Muscle of leg (tissue), 11 donors: ENCODE results near the gene PCYT1A. TPM values are rescaled to one million over a fixed set of nuclear protein-coding genes. Genes with fewer than 3 reads are reported as not detected.
"Not testable (repeated sequence)": the region's sequence is repeated elsewhere in the genome, so short reads cannot be mapped to it uniquely, and the experiment has no call there.

Experiments
- DNase-seq: peaks from one replicate; pipeline ENCODE4 v3.0.0; 2013
- H3K27ac ChIP-seq: one replicate; pipeline ENCODE4 v1.5.1; 2013; ENCODE audit warnings: mild to moderate bottlenecking, low read length, control low read depth
- H3K27me3 ChIP-seq: one replicate; pipeline ENCODE4 v1.6.1; 2013; ENCODE audit warnings: low read length; ENCODE audit not compliant: control insufficient read depth, insufficient read depth
- H3K36me3 ChIP-seq: one replicate; pipeline ENCODE4 v1.6.1; 2013; ENCODE audit warnings: low read length; ENCODE audit not compliant: control insufficient read depth, insufficient read depth
- H3K4me1 ChIP-seq: one replicate; pipeline ENCODE4 v1.6.1; 2013; ENCODE audit warnings: low read length; ENCODE audit not compliant: control insufficient read depth, insufficient read depth
- H3K4me3 ChIP-seq: one replicate; pipeline ENCODE4 v1.5.1; 2013; ENCODE audit warnings: low read length, control low read depth
- H3K9me3 ChIP-seq: replicated peaks from 2 replicates; pipeline ENCODE4 v1.6.1; 2013; ENCODE audit warnings: low read depth, low read length; ENCODE audit not compliant: control insufficient read depth
- WGBS: methylation state at CpG from one replicate; pipeline ENCODE4 v1.1.5; 2013; ENCODE audit warnings: missing lambda C conversion rate; ENCODE audit not compliant: insufficient coverage; 5-methylcytosine and 5-hydroxymethylcytosine counted together
- polyA plus RNA-seq, 8 donors: library from polyadenylated mRNA; unstranded; fragments of 120-200 nt; gene quantifications; one replicate each; pipeline versions ENCODE4 v1.2.1 to v1.2.3, GENCODE V29; 2013; ENCODE audit warnings: inconsistent platforms in 1 of 8, low replicate concordance in 1 of 8; ENCODE audit not compliant: insufficient read length in 8 of 8, insufficient read depth in 1 of 8
- total RNA-seq: library from RNA; stranded (reverse); fragments of 120-200 nt; gene quantifications from one replicate; pipeline ENCODE4 v1.2.4, GENCODE V29; 2013

PCYT1A gene
- total and polyA plus RNA-seq, 9 donors: 29.9 to 41.9 (median 37.4) TPM

- DNase-seq: no peak
- no CpG with 5 or more reads among the region's 5 CpGs for WGBS
Observed at GRCh38 chr3:196194542-196194915, 93.0 kb downstream of the PCYT1A start.

GRCh38 chr3:196193736-196194541 is 93.6 kb downstream of the PCYT1A start:
- WGBS: 62% methylated on average over 7 of the region's 13 CpGs
- DNase-seq: peak; percentile 40
- no peak overlapping the region for H3K4me3 ChIP-seq
- H3K9me3 ChIP-seq: no peaks in the 10 kb centered on the region
- H3K36me3 ChIP-seq: no peaks in the 10 kb centered on the region
- peaks cover 39% of the 10 kb centered on the region for H3K4me1 ChIP-seq
- no peak overlapping the region for H3K27ac ChIP-seq
- H3K27me3 ChIP-seq: no peaks in the 10 kb centered on the region

More at GRCh38 chr3:196194542-196194915, 93.0 kb downstream of the PCYT1A start:
- Histone ChIP-seq H3K27me3 (no peaks in the 10 kb centered on the region), H3K36me3 (no peaks in the 10 kb centered on the region), H3K9me3 (no peaks in the 10 kb centered on the region), H3K27ac (no peak overlapping the region), H3K4me1 (peaks cover 36% of the 10 kb centered on the region), H3K4me3 (no peak overlapping the region)

GRCh38 chr3:196193133-196193735 is 94.3 kb downstream of the PCYT1A start:
- H3K36me3 ChIP-seq: no peaks in the 10 kb centered on the region
- peak overlapping the region; percentile 65 for H3K27ac ChIP-seq
- no peaks in the 10 kb centered on the region for H3K27me3 ChIP-seq
- no peak overlapping the region for H3K4me3 ChIP-seq
- no peak for DNase-seq
- H3K9me3 ChIP-seq: no peaks in the 10 kb centered on the region
- 73% methylated on average over 8 of the region's 15 CpGs for WGBS
- H3K4me1 ChIP-seq: peaks cover 39% of the 10 kb centered on the region

- peak; percentile 62 for DNase-seq
- WGBS: 41% methylated on average over 12 of the region's 14 CpGs
- peaks cover 39% of the 10 kb centered on the region for H3K4me1 ChIP-seq
- H3K27ac ChIP-seq: peak overlapping the region; percentile 65
- no peaks in the 10 kb centered on the region for H3K9me3 ChIP-seq
- H3K4me3 ChIP-seq: no peak overlapping the region
- H3K36me3 ChIP-seq: no peaks in the 10 kb centered on the region
- H3K27me3 ChIP-seq: no peaks in the 10 kb centered on the region
Observed at GRCh38 chr3:196192524-196193051, 94.9 kb downstream of the PCYT1A start.

- no peaks in the 10 kb centered on the region for H3K27me3 ChIP-seq
- 74% methylated on average over 7 of the region's 11 CpGs for WGBS
- H3K4me1 ChIP-seq: peaks cover 45% of the 10 kb centered on the region
- no peak overlapping the region for H3K4me3 ChIP-seq
- no peaks in the 10 kb centered on the region for H3K36me3 ChIP-seq
- no peak for DNase-seq
- peak overlapping the region; percentile 65 for H3K27ac ChIP-seq
- H3K9me3 ChIP-seq: no peaks in the 10 kb centered on the region
Observed at GRCh38 chr3:196192036-196192523, 95.4 kb downstream of the PCYT1A start.

- WGBS: 84% methylated on average over 6 of the region's 16 CpGs
- no peaks in the 10 kb centered on the region for H3K27me3 ChIP-seq
- no peak overlapping the region for H3K27ac ChIP-seq
- no peaks in the 10 kb centered on the region for H3K36me3 ChIP-seq
- no peaks in the 10 kb centered on the region for H3K9me3 ChIP-seq
- DNase-seq: no peak
- peaks cover 56% of the 10 kb centered on the region for H3K4me1 ChIP-seq
- no peak overlapping the region for H3K4me3 ChIP-seq
Observed at GRCh38 chr3:196189566-196190347, 97.8 kb downstream of the PCYT1A start.

GRCh38 chr3:196186651-196187573 is 100.6 kb downstream of the PCYT1A start:
- no peaks in the 10 kb centered on the region for H3K36me3 ChIP-seq
- H3K27me3 ChIP-seq: no peaks in the 10 kb centered on the region
- H3K27ac ChIP-seq: peak overlapping the region; percentile 91
- WGBS: 7% methylated on average over 17 of the region's 31 CpGs
- H3K9me3 ChIP-seq: no peaks in the 10 kb centered on the region
- DNase-seq: peak; percentile 94
- H3K4me1 ChIP-seq: peaks cover 34% of the 10 kb centered on the region
- H3K4me3 ChIP-seq: no peak overlapping the region

- no peak for DNase-seq
- 93% methylated on average over 14 of the region's 15 CpGs for WGBS
- no peaks in the 10 kb centered on the region for H3K36me3 ChIP-seq
- H3K4me1 ChIP-seq: peaks cover 29% of the 10 kb centered on the region
- H3K27ac ChIP-seq: no peak overlapping the region
- no peak overlapping the region for H3K4me3 ChIP-seq
- no peaks in the 10 kb centered on the region for H3K27me3 ChIP-seq
- no peaks in the 10 kb centered on the region for H3K9me3 ChIP-seq
Observed at GRCh38 chr3:196184881-196185280, 102.6 kb downstream of the PCYT1A start.

GRCh38 chr3:196184169-196184432 is 103.4 kb downstream of the PCYT1A start:
- H3K4me1 ChIP-seq: peaks cover 31% of the 10 kb centered on the region
- 74% methylated on average over 3 of the region's 4 CpGs for WGBS
- H3K36me3 ChIP-seq, H3K4me3 ChIP-seq, DNase-seq, H3K9me3 ChIP-seq, H3K27me3 ChIP-seq, H3K27ac ChIP-seq: not testable (repeated sequence)
